ENCODE data around the gene WWC2.
A peak's percentile ranks its signal among the peaks of the same experiment; 100 is the strongest.

Gene WWC2

GRCh38 chr4:183175631-183176232 is 76.7 kb downstream of the WWC2 start:
- DNase-seq, result no peak

GRCh38 chr4:183177001-183177400 is 77.9 kb downstream of the WWC2 start:
- DNase-seq, result no peak

GRCh38 chr4:183178201-183178600 is 79.1 kb downstream of the WWC2 start:
- no peak for DNase-seq

GRCh38 chr4:183180096-183180495 is 81.0 kb downstream of the WWC2 start:
- no peak for DNase-seq

- DNase-seq, result no peak
Measured at GRCh38 chr4:183180621-183181020, 81.6 kb downstream of the WWC2 start.

- DNase-seq, result no peak
Measured at GRCh38 chr4:183181081-183181480, 82.0 kb downstream of the WWC2 start.

GRCh38 chr4:183182873-183183725 is 84.0 kb downstream of the WWC2 start:
- DNase-seq, result peak; percentile 32

GRCh38 chr4:183183906-183184535 is 85.0 kb downstream of the WWC2 start:
- DNase-seq, result no peak

GRCh38 chr4:183185018-183185417 is 86.0 kb downstream of the WWC2 start:
- no peak for DNase-seq

GRCh38 chr4:183185559-183185958 is 86.5 kb downstream of the WWC2 start:
- DNase-seq, result no peak

- no peak for DNase-seq
Measured at GRCh38 chr4:183186813-183187212, 87.8 kb downstream of the WWC2 start.

GRCh38 chr4:183190900-183191527 is 92.0 kb downstream of the WWC2 start:
- DNase-seq, result no peak

- DNase-seq, result no peak
Measured at GRCh38 chr4:183191630-183192029, 92.6 kb downstream of the WWC2 start.

- DNase-seq, result no peak
Measured at GRCh38 chr4:183192571-183192970, 93.5 kb downstream of the WWC2 start.

- DNase-seq, result peak; percentile 69
Measured at GRCh38 chr4:183193730-183194338, 94.8 kb downstream of the WWC2 start.

GRCh38 chr4:183195534-183195933 is 96.5 kb downstream of the WWC2 start:
- DNase-seq, result no peak

- no peak for DNase-seq
Measured at GRCh38 chr4:183197140-183197539, 98.1 kb downstream of the WWC2 start.

- no peak for DNase-seq
Measured at GRCh38 chr4:183200453-183200852, 101.4 kb downstream of the WWC2 start.

- no peak for DNase-seq
Measured at GRCh38 chr4:183201331-183201730, 102.3 kb downstream of the WWC2 start.

- no peak for DNase-seq
Measured at GRCh38 chr4:183202523-183202922, 103.5 kb downstream of the WWC2 start.

- DNase-seq, result no peak
Measured at GRCh38 chr4:183204793-183205192, 105.7 kb downstream of the WWC2 start.

GRCh38 chr4:183205193-183205592 is 106.1 kb downstream of the WWC2 start:
- DNase-seq, result no peak

- DNase-seq, result no peak
Measured at GRCh38 chr4:183205709-183206108, 106.7 kb downstream of the WWC2 start.

Measured in hematopoietic multipotent progenitor cell treated with erythropoietin and hydrocortisone succinate and interleukin-3 and kit ligand, for 8 days (in vitro differentiated cells).